Measurements from ENCODE around the gene GFRA1. TPM values are rescaled to one million over a fixed set of nuclear protein-coding genes. Genes with fewer than 3 reads are reported as not detected.
"Not testable (repeated sequence)": the region's sequence is repeated elsewhere in the genome, so short reads cannot be mapped to it uniquely, and the experiment has no call there.

Gene GFRA1
- polyA plus RNA-seq, 1 of the 3 experiments (the other 2 are of a cell fraction), result 1.6 TPM

- TF ChIP-seq IRF3 (IDR thresholded peaks at IDR 0.05; ENCODE audit: low read depth, low read length) (no peak), SMC3 (IDR thresholded peaks at IDR 0.05; ENCODE audit: low read depth, low read length) (no peak), YY1 (IDR thresholded peaks at IDR 0.05; ENCODE audit: low read depth) (no peak), RCOR1 (IDR thresholded peaks at IDR 0.05; ENCODE audit: low read length) (no peak), RFX5 (IDR thresholded peaks at IDR 0.05; ENCODE audit: low read length) (no peak), GABPA (IDR thresholded peaks at IDR 0.05; ENCODE audit: low read depth) (no peak), TAF1 (IDR thresholded peaks at IDR 0.05; ENCODE audit: borderline replicate concordance, low read depth, low read length) (no peak)
- TF ChIP-seq, protein P1, sequence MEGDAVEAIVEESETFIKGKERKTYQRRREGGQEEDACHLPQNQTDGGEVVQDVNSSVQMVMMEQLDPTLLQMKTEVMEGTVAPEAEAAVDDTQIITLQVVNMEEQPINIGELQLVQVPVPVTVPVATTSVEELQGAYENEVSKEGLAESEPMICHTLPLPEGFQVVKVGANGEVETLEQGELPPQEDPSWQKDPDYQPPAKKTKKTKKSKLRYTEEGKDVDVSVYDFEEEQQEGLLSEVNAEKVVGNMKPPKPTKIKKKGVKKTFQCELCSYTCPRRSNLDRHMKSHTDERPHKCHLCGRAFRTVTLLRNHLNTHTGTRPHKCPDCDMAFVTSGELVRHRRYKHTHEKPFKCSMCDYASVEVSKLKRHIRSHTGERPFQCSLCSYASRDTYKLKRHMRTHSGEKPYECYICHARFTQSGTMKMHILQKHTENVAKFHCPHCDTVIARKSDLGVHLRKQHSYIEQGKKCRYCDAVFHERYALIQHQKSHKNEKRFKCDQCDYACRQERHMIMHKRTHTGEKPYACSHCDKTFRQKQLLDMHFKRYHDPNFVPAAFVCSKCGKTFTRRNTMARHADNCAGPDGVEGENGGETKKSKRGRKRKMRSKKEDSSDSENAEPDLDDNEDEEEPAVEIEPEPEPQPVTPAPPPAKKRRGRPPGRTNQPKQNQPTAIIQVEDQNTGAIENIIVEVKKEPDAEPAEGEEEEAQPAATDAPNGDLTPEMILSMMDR (IDR thresholded peaks at IDR 0.05), result no peak
These were observed 104.7 kb downstream of the GFRA1 start (continued) for GRCh38 chr10:116168329-116168728.

- H3K4me2 ChIP-seq; H3K9me3 ChIP-seq; H3K4me1 ChIP-seq (ENCODE audit: control insufficient read depth in 1 of 2, insufficient read depth in 2 of 2, low read depth in 1 of 2, low read length in 1 of 2); H3K9me2 ChIP-seq; H3K4me3 ChIP-seq (ENCODE audit: low read depth in 2 of 2, low read length in 1 of 2); H4K20me1 ChIP-seq (ENCODE audit: insufficient read depth); H3F3A ChIP-seq (replicated peaks; ENCODE audit: insufficient read depth); H3K9ac ChIP-seq; H2AFZ ChIP-seq (ENCODE audit: low read depth); CTCF ChIA-PET; H3K79me2 ChIP-seq (ENCODE audit: insufficient read depth); H3K36me3 ChIP-seq (replicated peaks in 1 of 2; ENCODE audit: control insufficient read depth in 1 of 2, insufficient read depth in 2 of 2, low read length in 1 of 2); H3K27ac ChIP-seq (ENCODE audit: low read depth in 2 of 2, low read length in 1 of 2); H3K27me3 ChIP-seq (ENCODE audit: insufficient read depth); DNase-seq; POLR2A ChIA-PET: not testable (repeated sequence)
These were observed 107.1 kb downstream of the GFRA1 start for GRCh38 chr10:116165941-116166340.

- Histone ChIP-seq H3K9me2 (no peaks in the 10 kb centered on the region), H3F3A (replicated peaks; ENCODE audit: insufficient read depth) (no peaks in the 10 kb centered on the region), H4K20me1 (ENCODE audit: insufficient read depth) (no peaks in the 10 kb centered on the region), H3K9me3 (no peaks in the 10 kb centered on the region), H3K27ac (ENCODE audit: low read depth in 2 of 2, low read length in 1 of 2) (no peak overlapping the region), H3K79me2 (ENCODE audit: insufficient read depth) (no peaks in the 10 kb centered on the region), H3K4me2 (no peak overlapping the region), H3K4me3 (ENCODE audit: low read depth in 2 of 2, low read length in 1 of 2) (no peak overlapping the region), H3K36me3 (replicated peaks in 1 of 2; ENCODE audit: control insufficient read depth in 1 of 2, insufficient read depth in 2 of 2, low read length in 1 of 2) (no peaks in the 10 kb centered on the region), H2AFZ (ENCODE audit: low read depth) (no peak overlapping the region), H3K27me3 (ENCODE audit: insufficient read depth) (no peaks in the 10 kb centered on the region), H3K4me1 (ENCODE audit: control insufficient read depth in 1 of 2, insufficient read depth in 2 of 2, low read depth in 1 of 2, low read length in 1 of 2) (no peaks in the 10 kb centered on the region), H3K9ac (no peak overlapping the region)
- DNase-seq, result no peak
- no peak for TF ChIP-seq JUND (IDR thresholded peaks at IDR 0.05)
- no peak for TF ChIP-seq MEF2A (IDR thresholded peaks at IDR 0.05; ENCODE audit: borderline replicate concordance, low read depth)
- TF ChIP-seq FOSL2 (IDR thresholded peaks at IDR 0.05; ENCODE audit: borderline replicate concordance, low read depth), result no peak
- TF ChIP-seq MXI1 (IDR thresholded peaks at IDR 0.05; ENCODE audit: low read depth, low read length), result no peak
- no peak for TF ChIP-seq NFIC (IDR thresholded peaks at IDR 0.05; ENCODE audit: borderline replicate concordance)
- POLR2A ChIA-PET, result no interaction called here
- WGBS (ENCODE audit: low lambda C conversion rate), result 25% methylated on average over 5 of the region's 5 CpGs
- CTCF ChIA-PET, result no interaction called here
These were observed 108.7 kb downstream of the GFRA1 start for GRCh38 chr10:116164291-116164690.

Measured in SK-N-SH (cell line).